Mesendoderm (in vitro differentiated cells): ENCODE data around the gene LSS.

Experiments used
- DNase-seq: peaks from one replicate; pipeline ENCODE4 v3.0.0; 2013
- H2AK5ac ChIP-seq: 2 replicates; pipeline ENCODE4 v1.6.1; 2013; ENCODE audit warnings: low read length, inconsistent platforms
- H2BK120ac ChIP-seq: 2 replicates; pipeline ENCODE4 v1.6.1; 2013; ENCODE audit warnings: low read depth, mild to moderate bottlenecking, low read length, moderate library complexity, mixed read lengths
- H2BK15ac ChIP-seq: replicated peaks from 2 replicates; pipeline ENCODE4 v1.6.1; 2013; ENCODE audit warnings: low read depth, mild to moderate bottlenecking, moderate library complexity
- H2BK5ac ChIP-seq: 2 replicates; pipeline ENCODE4 v1.6.1; 2013; ENCODE audit warnings: low read length, inconsistent platforms
- H3K18ac ChIP-seq: 2 replicates; pipeline ENCODE4 v1.6.1; 2013; ENCODE audit warnings: mild to moderate bottlenecking, low read length, mixed read lengths
- H3K23ac ChIP-seq: one replicate; pipeline ENCODE4 v1.6.1; 2013; ENCODE audit warnings: low read length
- H3K27ac ChIP-seq: 2 replicates; pipeline ENCODE4 v1.5.1; 2013; ENCODE audit warnings: low read depth, mild to moderate bottlenecking, inconsistent platforms, low read length, moderate library complexity
- H3K27me3 ChIP-seq: 2 replicates; pipeline ENCODE4 v1.6.1; 2013; ENCODE audit warnings: low read length, control low read depth, mild to moderate bottlenecking, inconsistent platforms; ENCODE audit not compliant: insufficient read depth, poor library complexity
- H3K36me3 ChIP-seq: 2 replicates; pipeline ENCODE4 v1.6.1; 2013; ENCODE audit warnings: low read length, inconsistent platforms; ENCODE audit not compliant: control insufficient read depth, insufficient read depth
- H3K4ac ChIP-seq: one replicate; pipeline ENCODE4 v1.6.1; 2013; ENCODE audit warnings: low read depth, mild to moderate bottlenecking, low read length, moderate library complexity
- H3K4me1 ChIP-seq: 2 replicates; pipeline ENCODE4 v1.6.1; 2013; ENCODE audit warnings: low read depth, low read length, inconsistent platforms; ENCODE audit not compliant: control insufficient read depth
- H3K4me2 ChIP-seq: 2 replicates; pipeline ENCODE4 v1.6.1; 2013; ENCODE audit warnings: low read length
- H3K4me3 ChIP-seq: 2 replicates; pipeline ENCODE4 v1.5.1; 2013; ENCODE audit warnings: mild to moderate bottlenecking, low read length
- H3K56ac ChIP-seq: one replicate; pipeline ENCODE4 v1.6.1; 2013; ENCODE audit warnings: low read length
- H3K79me1 ChIP-seq: 2 replicates; pipeline ENCODE4 v1.6.1; 2013; ENCODE audit warnings: low read length, inconsistent platforms
- H3K79me2 ChIP-seq: 2 replicates; pipeline ENCODE4 v1.6.1; 2013; ENCODE audit warnings: mild to moderate bottlenecking, low read length; ENCODE audit not compliant: control insufficient read depth, insufficient read depth
- H3K9ac ChIP-seq: 2 replicates; pipeline ENCODE4 v1.6.1; 2013; ENCODE audit warnings: low read length, inconsistent platforms
- H4K5ac ChIP-seq: one replicate; pipeline ENCODE4 v1.6.1; 2013; ENCODE audit warnings: low read length
- H4K8ac ChIP-seq: one replicate; pipeline ENCODE4 v1.6.1; 2013; ENCODE audit warnings: low read depth, mild to moderate bottlenecking, control low read depth, low read length, moderate library complexity
- WGBS: extraction: QIAGEN DNeasy Blood & Tissue Kit; methylation state at CpG from one replicate; pipeline ENCODE4 v1.1.7; 2013; ENCODE audit warnings: low lambda C conversion rate, missing lambda C conversion rate; ENCODE audit not compliant: insufficient coverage; ENCODE audit errors: extremely low coverage; 5-methylcytosine and 5-hydroxymethylcytosine counted together

The LSS gene

DNA sequence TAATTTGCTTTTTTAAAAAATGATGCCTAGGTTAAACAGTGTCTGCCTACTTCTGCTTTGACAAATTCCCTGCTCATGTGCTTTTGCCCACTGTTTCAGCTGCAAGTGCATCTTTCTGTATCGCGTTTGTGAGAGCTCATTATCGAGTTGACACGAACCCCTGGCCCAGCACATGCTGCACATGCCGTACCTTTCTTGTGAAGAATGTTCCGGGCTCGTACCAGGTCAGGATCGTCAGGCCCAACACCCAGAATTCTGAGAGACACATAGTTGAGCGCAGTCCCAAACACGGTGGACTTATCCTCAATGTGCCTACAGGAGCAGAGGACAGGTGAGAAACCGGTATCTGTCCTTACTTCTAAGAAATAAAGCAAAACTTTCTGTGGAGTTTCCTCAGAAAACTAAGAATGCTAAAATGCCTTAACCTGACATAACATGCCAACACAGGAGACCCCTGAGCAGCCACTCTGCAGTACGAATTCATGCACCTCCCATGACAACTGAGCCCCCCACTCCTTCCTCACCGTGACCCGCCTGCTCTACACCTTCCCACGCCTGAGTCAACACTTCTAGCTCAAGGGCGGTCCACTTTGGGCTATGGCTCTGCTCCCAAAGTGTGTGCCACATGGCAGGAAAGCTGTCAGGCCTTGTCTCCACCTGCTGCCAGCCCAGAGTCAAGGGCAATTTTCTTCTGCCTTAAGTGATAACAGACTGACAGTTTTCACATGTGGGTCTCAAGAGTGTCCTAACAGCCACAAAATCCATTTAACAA is 6.7 kb downstream of the LSS start:
- DNase-seq = no peak
- no peak overlapping the region for H2BK5ac ChIP-seq
- H3K79me2 ChIP-seq = peaks cover 41% of the 10 kb centered on the region
- H2BK15ac ChIP-seq = no peak overlapping the region
- H3K9ac ChIP-seq = no peak overlapping the region
- H3K4me3 ChIP-seq = no peak overlapping the region
- no peak overlapping the region for H3K4me2 ChIP-seq
- peaks cover 42% of the 10 kb centered on the region for H3K79me1 ChIP-seq
- no peaks in the 10 kb centered on the region for H3K27me3 ChIP-seq
- no peak overlapping the region for H3K27ac ChIP-seq
- H2AK5ac ChIP-seq = no peak overlapping the region
- H3K23ac ChIP-seq = no peak overlapping the region
- no peak overlapping the region for H3K56ac ChIP-seq
- H3K4me1 ChIP-seq = peaks cover 2% of the 10 kb centered on the region
- H4K8ac ChIP-seq = no peak overlapping the region
- H3K36me3 ChIP-seq = peaks cover 5% of the 10 kb centered on the region
- H2BK120ac ChIP-seq = no peak overlapping the region
- H3K4ac ChIP-seq = no peak overlapping the region
- H4K5ac ChIP-seq = no peak overlapping the region
- H3K18ac ChIP-seq = no peak overlapping the region
- WGBS = no CpG with 5 or more reads among the region's 16 CpGs

DNA sequence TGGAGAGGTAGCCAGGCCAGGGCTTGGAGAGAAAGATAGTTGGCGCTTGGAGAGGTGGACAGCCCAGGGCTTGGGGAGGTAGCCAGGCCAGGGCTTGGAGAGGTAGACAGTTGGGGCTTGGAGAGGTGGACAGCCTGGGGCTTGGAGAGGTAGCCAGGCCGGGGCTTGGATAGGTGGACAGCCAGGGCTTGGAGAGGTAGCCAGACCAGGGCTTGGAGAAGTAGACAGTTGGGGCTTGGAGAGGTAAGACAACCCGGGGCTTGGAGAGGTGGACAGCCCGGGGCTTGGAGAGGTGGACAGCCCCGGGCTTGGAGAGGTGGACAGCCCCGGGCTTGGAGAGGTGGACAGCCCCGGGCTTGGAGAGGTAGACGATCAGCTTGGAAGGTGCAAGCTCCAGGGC is 7.7 kb downstream of the LSS start:
- Histone ChIP-seq H3K27me3 (no peaks in the 10 kb centered on the region), H3K4me2 (no peak overlapping the region), H3K27ac (no peak overlapping the region), H3K4me3 (no peak overlapping the region), H3K56ac (no peak overlapping the region), H2BK15ac (no peak overlapping the region), H3K4me1 (no peaks in the 10 kb centered on the region), H3K79me1 (peaks cover 40% of the 10 kb centered on the region), H3K79me2 (peaks cover 33% of the 10 kb centered on the region), H4K5ac (no peak overlapping the region), H3K9ac (no peak overlapping the region), H3K23ac (no peak overlapping the region), H3K36me3 (peaks cover 5% of the 10 kb centered on the region), H2BK120ac (no peak overlapping the region), H3K4ac (no peak overlapping the region), H2AK5ac (no peak overlapping the region), H3K18ac (no peak overlapping the region), H2BK5ac (no peak overlapping the region), H4K8ac (no peak overlapping the region)
- WGBS = no CpG with 5 or more reads among the region's 8 CpGs
- no peak for DNase-seq

DNA sequence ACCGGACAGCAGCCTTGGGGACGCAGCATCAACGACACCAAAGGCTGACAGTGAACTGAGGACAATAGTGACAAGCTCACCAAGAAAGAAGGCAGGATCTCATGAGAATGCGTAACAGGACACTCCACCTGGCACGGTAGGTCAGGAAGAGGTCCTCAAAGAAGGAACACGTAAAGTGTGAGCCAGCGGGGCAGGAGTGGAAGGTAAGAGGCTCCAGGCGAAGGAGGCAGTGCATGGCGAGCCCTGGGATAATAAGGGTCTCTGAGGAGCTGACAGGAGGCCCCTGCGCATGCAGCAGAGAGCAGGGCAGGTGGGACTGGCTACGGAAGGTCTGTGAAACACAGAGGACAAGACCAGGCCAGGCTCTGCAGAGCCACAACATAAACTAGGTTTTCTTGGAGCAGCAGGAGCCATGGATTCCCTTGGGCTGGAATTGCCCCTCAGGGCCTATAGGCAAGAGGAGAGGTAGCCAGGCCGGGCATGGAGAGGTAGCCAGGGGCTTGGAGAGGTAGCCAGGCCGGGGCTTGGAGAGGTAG is 8.2 kb downstream of the LSS start:
- Histone ChIP-seq H2BK5ac (no peak overlapping the region), H3K18ac (no peak overlapping the region), H4K5ac (no peak overlapping the region), H3K4me2 (no peak overlapping the region), H3K4ac (no peak overlapping the region), H3K4me3 (no peak overlapping the region), H3K56ac (no peak overlapping the region), H2BK15ac (no peak overlapping the region), H3K79me2 (peaks cover 30% of the 10 kb centered on the region), H3K9ac (no peak overlapping the region), H2BK120ac (no peak overlapping the region), H3K79me1 (peaks cover 40% of the 10 kb centered on the region), H3K27me3 (no peaks in the 10 kb centered on the region), H3K36me3 (peaks cover 5% of the 10 kb centered on the region), H4K8ac (no peak overlapping the region), H3K4me1 (no peaks in the 10 kb centered on the region), H2AK5ac (no peak overlapping the region), H3K27ac (no peak overlapping the region), H3K23ac (no peak overlapping the region)
- whole genome bisulfite sequencing = no CpG with 5 or more reads among the region's 13 CpGs
- DNase-seq = no peak

DNA sequence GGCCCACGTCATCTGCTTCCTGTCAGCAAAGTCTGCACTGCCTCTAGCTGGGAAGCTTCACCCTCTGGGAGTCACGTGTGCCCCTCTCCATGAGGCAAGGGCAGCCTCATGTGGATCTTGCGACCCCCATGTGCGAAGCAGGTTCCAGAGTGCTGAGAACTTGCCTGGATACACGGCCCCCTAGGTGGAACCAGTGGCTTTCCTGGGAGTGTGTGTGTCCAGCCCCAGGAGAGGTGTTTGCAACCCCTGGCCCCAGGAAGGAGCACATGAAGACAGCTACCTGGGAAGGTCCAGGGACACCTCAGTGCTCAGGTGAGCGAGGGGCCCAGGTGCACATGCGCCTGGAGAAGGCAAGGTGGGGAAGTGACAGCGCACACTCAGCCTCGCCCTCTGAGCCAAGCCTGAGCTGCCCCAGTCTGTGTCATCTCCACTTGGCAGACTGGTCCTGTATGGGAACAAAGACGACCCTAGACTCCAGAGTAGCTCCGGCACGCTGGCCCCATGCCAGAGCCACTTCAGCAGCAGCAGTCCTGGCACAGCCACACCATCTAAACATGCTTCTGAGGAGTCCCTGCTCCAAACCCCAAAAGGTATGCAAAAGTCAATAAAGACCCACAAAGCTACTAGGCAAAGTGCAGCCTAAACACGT is 8.9 kb downstream of the LSS start:
- Histone ChIP-seq H3K4me1 (no peaks in the 10 kb centered on the region), H3K4ac (no peak overlapping the region), H3K18ac (no peak overlapping the region), H3K27me3 (no peaks in the 10 kb centered on the region), H3K4me2 (no peak overlapping the region), H4K5ac (no peak overlapping the region), H3K23ac (no peak overlapping the region), H3K79me1 (peaks cover 40% of the 10 kb centered on the region), H3K56ac (no peak overlapping the region), H3K79me2 (peaks cover 30% of the 10 kb centered on the region), H3K9ac (no peak overlapping the region), H4K8ac (no peak overlapping the region), H2AK5ac (no peak overlapping the region), H2BK15ac (no peak overlapping the region), H2BK5ac (no peak overlapping the region), H3K36me3 (peaks cover 5% of the 10 kb centered on the region), H2BK120ac (no peak overlapping the region), H3K4me3 (no peak overlapping the region), H3K27ac (no peak overlapping the region)
- WGBS = no CpG with 5 or more reads among the region's 13 CpGs
- DNase-seq = no peak

DNA sequence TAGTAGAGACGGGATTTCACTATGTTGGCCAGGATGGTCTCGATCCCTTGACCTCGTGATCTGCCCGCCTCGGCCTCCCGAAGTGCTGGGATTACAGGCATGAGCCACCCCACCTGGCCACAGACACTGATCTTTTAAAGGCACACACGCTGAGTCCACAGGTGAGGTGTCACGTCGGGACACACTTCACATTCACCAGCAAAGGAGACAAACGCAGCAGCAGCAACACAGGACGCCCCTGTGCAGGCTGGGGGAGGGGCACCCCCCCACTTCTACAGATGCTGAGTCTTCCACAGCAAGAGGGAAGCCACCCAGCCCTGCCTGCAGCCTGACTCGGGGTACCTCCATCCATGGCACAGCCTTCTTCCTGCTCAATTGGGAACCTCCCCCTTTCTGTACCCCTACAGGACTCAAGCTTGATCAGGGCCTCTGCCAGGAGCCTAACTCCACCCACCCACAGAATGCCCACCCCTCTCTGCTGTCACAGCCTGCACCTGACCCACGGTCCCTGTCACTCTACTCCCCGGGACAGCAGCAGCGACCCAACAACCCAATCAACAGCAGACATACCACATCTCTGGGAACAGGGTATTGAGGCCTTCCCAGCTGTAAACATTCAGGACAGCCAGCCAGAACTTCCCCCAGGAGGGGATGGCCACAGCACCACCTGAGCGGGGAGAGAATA is 9.5 kb downstream of the LSS start:
- H3K27ac ChIP-seq = no peak overlapping the region
- H3K23ac ChIP-seq = no peak overlapping the region
- H2BK15ac ChIP-seq = no peak overlapping the region
- no peaks in the 10 kb centered on the region for H3K27me3 ChIP-seq
- H3K18ac ChIP-seq = no peak overlapping the region
- no peak overlapping the region for H3K9ac ChIP-seq
- no peaks in the 10 kb centered on the region for H3K4me1 ChIP-seq
- no peak overlapping the region for H3K4ac ChIP-seq
- H3K4me3 ChIP-seq = no peak overlapping the region
- H3K4me2 ChIP-seq = no peak overlapping the region
- H3K56ac ChIP-seq = no peak overlapping the region
- peaks cover 42% of the 10 kb centered on the region for H3K79me1 ChIP-seq
- no peak for DNase-seq
- no peak overlapping the region for H2BK120ac ChIP-seq
- no peak overlapping the region for H2AK5ac ChIP-seq
- no peak overlapping the region for H2BK5ac ChIP-seq
- no CpG with 5 or more reads among the region's 16 CpGs for WGBS
- H4K5ac ChIP-seq = no peak overlapping the region
- no peak overlapping the region for H4K8ac ChIP-seq
- H3K36me3 ChIP-seq = peaks cover 5% of the 10 kb centered on the region
- peaks cover 25% of the 10 kb centered on the region for H3K79me2 ChIP-seq
